GM12878 (cell line): Measurements from ENCODE around the gene RPS26. TPM values are rescaled to one million over a fixed set of nuclear protein-coding genes. Genes with fewer than 3 reads are reported as not detected.

Experiments
- ATAC-seq: fragments of 200-7000 bp; cut with Tn5 transposase; 3 replicates; pipeline ENCODE4 v1.9.1; 2020; ENCODE audit warnings: mild to moderate bottlenecking, moderate library complexity
- BruUV-seq: library from RNA; stranded (reverse); fragments of 400-500 nt; replicated peaks from 2 replicates; lab custom pipeline; 2021; lab: Mats Ljungman, UMichigan
- CTCF ChIA-PET: fragments of 300-600 bp; sonication (Branson Sonifier 250); formaldehyde crosslinking; extraction: SDS; loops from one replicate; lab custom pipeline; 2021; ENCODE audit warnings: inconsistent platforms; lab: Yijun Ruan, JAX
- POLR2A ChIA-PET: fragments of 350-600 bp; formaldehyde crosslinking; extraction: SDS; loops from one replicate; lab custom pipeline; 2021; ENCODE audit warnings: inconsistent platforms; lab: Charles Lee
- RAD21 ChIA-PET: fragments of 300-600 bp; sonication (Branson Sonifier 250); formaldehyde crosslinking; loops from one replicate; lab custom pipeline; 2023; ENCODE audit warnings: antibody characterized with exemption; ENCODE audit not compliant: unreplicated experiment; lab: Charles Lee
- SMC1A ChIA-PET: fragments of 300-600 bp; sonication (Branson Sonifier 250); formaldehyde crosslinking; loops from one replicate; lab custom pipeline; 2023; ENCODE audit not compliant: unreplicated experiment, uncharacterized antibody; lab: Charles Lee
- DNase-seq: peaks from one replicate; pipeline ENCODE4 v3.0.0-alpha.2; 2011; ENCODE audit warnings: low read depth, low spot score
- FAIRE-seq: peaks from 3 replicates; lab custom pipeline; 2011; peaks lifted over from hg19 to GRCh38; lab: Jason Lieb, UNC
- H2AFZ ChIP-seq: 2 replicates; pipeline ENCODE4 v1.6.0; 2011; ENCODE audit warnings: low read depth, low read length, control low read depth; ENCODE audit not compliant: control insufficient read depth
- H3K27ac ChIP-seq: 2 replicates; pipeline ENCODE4 v1.5.1; 2011; ENCODE audit warnings: control low read depth; ENCODE audit not compliant: control insufficient read depth, insufficient read depth
- H3K27me3 ChIP-seq, 2 experiments: replicated peaks in 1 of 2; 2 replicates each; pipeline versions ENCODE4 v1.6.0 to v1.6.1; 2011; ENCODE audit warnings: low read length in 1 of 2; ENCODE audit not compliant: control insufficient read depth in 2 of 2, insufficient read depth in 2 of 2
- H3K36me3 ChIP-seq, 2 experiments: 2 replicates each; pipeline ENCODE4 v1.5.1; 2011; ENCODE audit warnings: low read length in 1 of 2; ENCODE audit not compliant: control insufficient read depth in 2 of 2, insufficient read depth in 2 of 2
- H3K4me1 ChIP-seq: 2 replicates; pipeline ENCODE4 v1.6.1; 2011; ENCODE audit warnings: mild to moderate bottlenecking, low read length, moderate library complexity, mixed read lengths; ENCODE audit not compliant: control insufficient read depth, insufficient read depth
- H3K4me2 ChIP-seq: 2 replicates; pipeline ENCODE4 v1.6.0; 2011; ENCODE audit warnings: control low read depth; ENCODE audit not compliant: control insufficient read depth, insufficient read depth
- H3K4me3 ChIP-seq: fragments of 200-600 bp; sonication (generic); 2 replicates; pipeline ENCODE4 v1.5.1; 2016
- H3K79me2 ChIP-seq: 2 replicates; pipeline ENCODE4 v1.6.0; 2011; ENCODE audit warnings: low read length; ENCODE audit not compliant: control insufficient read depth, insufficient read depth
- H3K9ac ChIP-seq: 2 replicates; pipeline ENCODE4 v1.8.0; 2011; ENCODE audit warnings: low read length, control low read depth, mixed read lengths; ENCODE audit not compliant: control insufficient read depth, insufficient read depth
- H3K9me3 ChIP-seq: replicated peaks from 3 replicates; pipeline ENCODE4 v1.5.1; 2011; ENCODE audit warnings: mild to moderate bottlenecking, low read length; ENCODE audit not compliant: control insufficient read depth, insufficient read depth
- H4K20me1 ChIP-seq: 2 replicates; pipeline ENCODE4 v1.6.0; 2011; ENCODE audit not compliant: control insufficient read depth, insufficient read depth
- SPI1 ChIP-seq: IDR thresholded peaks from 2 replicates; pipeline ENCODE4 v1.6.1; 2011; ENCODE audit warnings: low read depth, mild to moderate bottlenecking, low read length, moderate library complexity, borderline replicate concordance; ENCODE audit not compliant: insufficient read depth
- STAT1 ChIP-seq: fragments of 450-650 bp; conservative IDR thresholded peaks from 2 replicates; pipeline ENCODE4 v1.6.1; 2014; ENCODE audit warnings: antibody characterized with exemption, mild to moderate bottlenecking
- WGBS: methylation state at CpG from one replicate; pipeline ENCODE4 v1.1.6; 2016; ENCODE audit warnings: low lambda C conversion rate; ENCODE audit not compliant: insufficient replicate concordance, insufficient coverage; ENCODE audit errors: missing lambda C conversion rate; 5-methylcytosine and 5-hydroxymethylcytosine counted together
- in situ Hi-C: fragments of 300-500 bp; cut with MboI; formaldehyde crosslinking; loops from 9 replicates; pipeline ENCODE4 v1.14.3; 2018; ENCODE audit warnings: mixed read lengths
- intact Hi-C: fragments of 100-400 bp; cut with micrococcal nuclease; formaldehyde crosslinking; loops from one replicate; pipeline ENCODE4 v1.14.2; 2022; ENCODE audit not compliant: unreplicated experiment
- polyA plus RNA-seq, 11 experiments: library from polyadenylated mRNA; depleted of rRNA in 4 of 11; unstranded in 6 of 11; stranded (reverse) in 5 of 11; fragments of >200 nt; fragmentation: Nextera tagmentation in 4 of 11; fragmentation: Illumina TruSeq in 1 of 11; extraction: Ambion mirVana in 4 of 11; extraction: Trizol in 1 of 11; gene quantifications; 1 replicate in 1 of 11; 2 replicates in 10 of 11; pipeline versions ENCODE4 v1.2.1 to v1.2.3, GENCODE V29; 2011 to 2016; ENCODE audit warnings: inconsistent platforms in 2 of 11, missing spikeins in 2 of 11, low read depth in 1 of 11
- total RNA-seq, 4 experiments: library from RNA; depleted of rRNA in 3 of 4; stranded (reverse); fragments of >200 nt in 3 of 4; fragmentation: Illumina TruSeq in 1 of 4; extraction: Trizol in 1 of 4; gene quantifications; 2 replicates each; pipeline versions ENCODE4 v1.2.1 to v1.2.3, GENCODE V29; 2013 to 2021
- TF ChIP-seq, protein P1 (sequence below): fragments of 450-650 bp; IDR thresholded peaks from 2 replicates; pipeline ENCODE4 v1.6.1; 2017; ENCODE audit warnings: mild to moderate bottlenecking, moderate library complexity

RPS26 gene
- total and polyA plus RNA-seq, 10 of the 15 experiments (the other 5 are each of a cell fraction or from before 2014, with no cell fraction given), result 75.5 to 3,147 (median 881) TPM

DNA sequence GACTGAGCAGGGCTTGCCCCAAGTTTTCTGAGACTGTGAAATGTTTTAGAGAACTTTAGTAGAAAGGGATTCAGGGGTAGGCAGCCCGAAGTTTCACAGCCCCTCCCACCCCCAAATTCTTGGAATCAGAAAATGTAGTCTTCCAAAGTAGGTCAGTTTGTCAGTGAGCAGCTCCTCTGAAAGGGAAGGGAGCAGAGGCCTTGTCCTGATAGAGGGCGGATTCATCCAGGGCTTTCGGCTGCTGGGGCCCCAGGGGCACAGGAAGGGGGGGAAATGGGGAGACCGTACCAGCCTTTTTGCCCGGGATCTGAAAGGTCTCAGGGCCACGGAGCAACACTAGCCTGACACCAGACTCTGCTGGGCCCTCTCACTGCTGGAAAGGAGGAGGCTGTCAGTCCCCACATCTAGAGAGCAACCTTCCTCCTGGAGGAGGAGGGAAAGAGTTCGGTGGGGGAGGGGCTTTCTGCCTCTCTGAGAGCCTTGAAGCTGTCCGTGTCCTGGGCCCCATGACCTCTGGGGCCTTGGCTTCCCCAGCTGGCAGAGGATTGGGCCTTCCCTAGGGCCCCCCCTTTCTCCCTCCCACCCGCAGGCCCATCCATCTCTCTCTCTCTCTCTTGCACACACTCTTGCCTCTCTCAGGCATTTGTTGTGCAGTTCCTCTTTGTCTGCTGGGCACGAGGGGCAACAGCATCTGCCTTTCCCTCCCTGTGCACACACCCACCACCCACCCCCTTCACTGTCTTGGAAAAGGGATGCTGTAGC lies 21.1 kb upstream of the RPS26 start, which contains the start of gene IKZF4:
TSS of gene IKZF4 (plus strand) at position 621 of the 762 bp plus-strand sequence. CDS start 451 bp downstream, outside the sequence.
- Histone ChIP-seq H2AFZ (peak within 1 kb of the TSS; percentile 23), H3K4me2 (no peak within 1 kb of the TSS), H3K36me3 (no peaks in the 10 kb centered on the region), H3K27ac (no peak within 1 kb of the TSS), H3K9ac (no peak within 1 kb of the TSS), H3K4me1 (peaks cover 7% of the 10 kb centered on the region)
- intact Hi-C loops (no loop called here), in situ Hi-C loops (no loop called here)
- BruUV-seq, result no TSS peak
- FAIRE-seq, result no peak
- 39% methylated on average over 9 of the region's 10 CpGs for WGBS
- ChIA-PET SMC1A (interaction anchor here (2.1 kb wide), 1 partner anchor 8 kb away, joined by 7 read pairs; no protein-coding TSS in a partner anchor), CTCF (interaction anchor here (2.3 kb wide), 1 partner anchor 9 kb away, joined by 8 read pairs; no protein-coding TSS in a partner anchor)
- no peak for DNase-seq
- no peak for TF ChIP-seq STAT1
- TF ChIP-seq SPI1, result peak; percentile 47; the same call in 1 of the 2 replicates
- TF ChIP-seq, all 136 proteins: peak for 1
- peak; percentile 27; the same call in 2 of the 3 replicates for ATAC-seq
- Histone ChIP-seq H3K9me3 (no peaks in the 10 kb centered on the region), H4K20me1 (no peaks in the 10 kb centered on the region), H3K27me3 (no peaks in the 10 kb centered on the region), H3K79me2 (no peaks in the 10 kb centered on the region), H3K4me3 (no peak within 1 kb of the TSS)
- POLR2A ChIA-PET, result interaction anchor here (1.5 kb wide), 1 partner anchor 23 kb away, joined by 4 read pairs; the partner anchor contains the start of gene SUOX
- RAD21 ChIA-PET, result no interaction called here

DNA sequence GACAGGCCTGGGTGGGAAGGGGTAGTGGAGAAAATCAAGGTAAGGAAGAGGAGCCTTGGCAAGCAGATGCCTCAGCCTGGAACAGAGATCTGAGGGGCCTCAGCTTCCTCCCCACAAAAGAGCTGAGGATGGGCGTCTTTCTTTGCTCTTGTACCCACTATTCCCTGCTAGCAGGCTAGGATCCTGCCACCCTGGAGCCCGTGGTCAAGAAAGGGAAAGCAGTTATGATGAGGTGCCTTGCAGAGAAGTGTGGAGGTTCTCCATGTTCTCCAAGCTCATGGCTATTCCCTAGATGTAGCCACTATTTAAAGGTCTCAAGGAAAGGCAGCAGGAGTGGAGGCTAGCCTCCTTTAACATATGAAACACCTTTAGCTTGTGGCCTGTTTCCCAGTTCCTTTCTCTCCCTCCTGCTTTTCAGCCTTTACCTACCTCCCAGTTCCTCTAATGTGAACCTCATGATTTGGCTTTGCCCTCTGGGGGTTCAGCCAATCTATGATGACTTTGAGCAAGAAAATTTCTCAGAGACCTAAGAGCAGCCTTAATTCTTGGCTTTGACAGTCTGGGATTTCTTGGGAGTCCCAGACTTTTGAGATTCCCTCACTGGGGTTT lies 19.7 kb upstream of the RPS26 start:
- CTCF ChIA-PET, result no interaction called here
- H3K4me3 ChIP-seq, result no peak overlapping the region
- H3K27ac ChIP-seq, result no peak overlapping the region
- intact Hi-C loops (no loop called here), in situ Hi-C loops (no loop called here)
- RAD21 ChIA-PET, result no interaction called here
- POLR2A ChIA-PET, result interaction anchor here (0.5 to 0.6 kb wide), 4 partner anchors 16 to 1548 kb away, joined by 3 to 7 read pairs (median 4); no protein-coding TSS in a partner anchor
- FAIRE-seq, result no peak
- SMC1A ChIA-PET, result interaction anchor here (0.9 to 1.6 kb wide), 2 partner anchors 13 to 195 kb away, joined by 3 to 4 read pairs; no protein-coding TSS in a partner anchor
- no TSS peak for BruUV-seq
- no peak overlapping the region for H2AFZ ChIP-seq
- no peak for ATAC-seq
- H3K9ac ChIP-seq, result no peak overlapping the region; the same call in 1 of the 2 replicates
- H3K4me1 ChIP-seq, result peaks cover 7% of the 10 kb centered on the region
- no peaks in the 10 kb centered on the region for H3K36me3 ChIP-seq
- TF ChIP-seq SPI1, result peak; percentile 78
- TF ChIP-seq, protein P1, sequence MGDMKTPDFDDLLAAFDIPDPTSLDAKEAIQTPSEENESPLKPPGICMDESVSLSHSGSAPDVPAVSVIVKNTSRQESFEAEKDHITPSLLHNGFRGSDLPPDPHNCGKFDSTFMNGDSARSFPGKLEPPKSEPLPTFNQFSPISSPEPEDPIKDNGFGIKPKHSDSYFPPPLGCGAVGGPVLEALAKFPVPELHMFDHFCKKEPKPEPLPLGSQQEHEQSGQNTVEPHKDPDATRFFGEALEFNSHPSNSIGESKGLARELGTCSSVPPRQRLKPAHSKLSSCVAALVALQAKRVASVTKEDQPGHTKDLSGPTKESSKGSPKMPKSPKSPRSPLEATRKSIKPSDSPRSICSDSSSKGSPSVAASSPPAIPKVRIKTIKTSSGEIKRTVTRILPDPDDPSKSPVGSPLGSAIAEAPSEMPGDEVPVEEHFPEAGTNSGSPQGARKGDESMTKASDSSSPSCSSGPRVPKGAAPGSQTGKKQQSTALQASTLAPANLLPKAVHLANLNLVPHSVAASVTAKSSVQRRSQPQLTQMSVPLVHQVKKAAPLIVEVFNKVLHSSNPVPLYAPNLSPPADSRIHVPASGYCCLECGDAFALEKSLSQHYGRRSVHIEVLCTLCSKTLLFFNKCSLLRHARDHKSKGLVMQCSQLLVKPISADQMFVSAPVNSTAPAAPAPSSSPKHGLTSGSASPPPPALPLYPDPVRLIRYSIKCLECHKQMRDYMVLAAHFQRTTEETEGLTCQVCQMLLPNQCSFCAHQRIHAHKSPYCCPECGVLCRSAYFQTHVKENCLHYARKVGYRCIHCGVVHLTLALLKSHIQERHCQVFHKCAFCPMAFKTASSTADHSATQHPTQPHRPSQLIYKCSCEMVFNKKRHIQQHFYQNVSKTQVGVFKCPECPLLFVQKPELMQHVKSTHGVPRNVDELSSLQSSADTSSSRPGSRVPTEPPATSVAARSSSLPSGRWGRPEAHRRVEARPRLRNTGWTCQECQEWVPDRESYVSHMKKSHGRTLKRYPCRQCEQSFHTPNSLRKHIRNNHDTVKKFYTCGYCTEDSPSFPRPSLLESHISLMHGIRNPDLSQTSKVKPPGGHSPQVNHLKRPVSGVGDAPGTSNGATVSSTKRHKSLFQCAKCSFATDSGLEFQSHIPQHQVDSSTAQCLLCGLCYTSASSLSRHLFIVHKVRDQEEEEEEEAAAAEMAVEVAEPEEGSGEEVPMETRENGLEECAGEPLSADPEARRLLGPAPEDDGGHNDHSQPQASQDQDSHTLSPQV, result no peak
- TF ChIP-seq, all 136 proteins: peak for 1
- no peak for DNase-seq
- Histone ChIP-seq H3K27me3 (no peaks in the 10 kb centered on the region), H3K79me2 (no peaks in the 10 kb centered on the region), H3K4me2 (no peak overlapping the region), H3K9me3 (no peaks in the 10 kb centered on the region), H4K20me1 (no peaks in the 10 kb centered on the region)
- 68% methylated on average over 2 of the region's 2 CpGs for WGBS
